GM21576 (cell line): ENCODE results near the gene FASLG.
"Not testable (repeated sequence)": the region's sequence is repeated elsewhere in the genome, so short reads cannot be mapped to it uniquely, and the experiment has no call there.

ENCODE experiments used
- ATAC-seq: cut with Tn5 transposase; IDR thresholded peaks from one replicate; pipeline ENCODE4 v1.9.1; 2021; ENCODE audit warnings: mild to moderate bottlenecking, moderate library complexity; ENCODE audit not compliant: unreplicated experiment

Gene FASLG

GRCh38 chr1:172658871-172659453 lies at the start of gene FASLG:
Gene FASLG (plus strand): TSS chr1:172659103. CDS start chr1:172659202, 99 bp downstream.
- ATAC-seq: no peak

GRCh38 chr1:172609528-172609927 lies 49.4 kb upstream of the FASLG start:
- ATAC-seq: no peak

DNA sequence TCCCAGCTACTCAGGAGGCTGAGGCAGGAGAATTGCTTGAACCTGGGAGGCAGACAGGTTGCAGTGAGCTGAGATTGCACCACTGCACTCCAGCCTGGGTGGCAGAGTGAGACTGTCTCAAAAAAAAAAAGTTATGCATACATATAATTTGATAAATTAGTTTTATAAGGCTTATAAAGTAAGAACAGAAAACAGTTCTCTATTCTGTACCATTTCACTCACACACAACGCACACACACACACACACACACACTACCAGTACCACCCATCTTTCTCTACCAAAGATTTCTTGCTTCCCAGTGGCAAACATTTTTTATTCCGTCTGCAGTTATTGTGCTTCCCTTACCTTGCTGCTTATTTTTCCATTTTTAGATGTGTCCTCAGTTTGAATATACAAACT lies 46.4 kb upstream of the FASLG start:
- no peak for ATAC-seq

- no peak for ATAC-seq
Observed at GRCh38 chr1:172613294-172613693, 45.6 kb upstream of the FASLG start.

- ATAC-seq: no peak
Observed at GRCh38 chr1:172616195-172616594, 42.7 kb upstream of the FASLG start.

GRCh38 chr1:172616636-172617035 lies 42.3 kb upstream of the FASLG start:
- no peak for ATAC-seq

GRCh38 chr1:172620603-172621002 lies 38.3 kb upstream of the FASLG start:
- ATAC-seq: not testable (repeated sequence)

DNA sequence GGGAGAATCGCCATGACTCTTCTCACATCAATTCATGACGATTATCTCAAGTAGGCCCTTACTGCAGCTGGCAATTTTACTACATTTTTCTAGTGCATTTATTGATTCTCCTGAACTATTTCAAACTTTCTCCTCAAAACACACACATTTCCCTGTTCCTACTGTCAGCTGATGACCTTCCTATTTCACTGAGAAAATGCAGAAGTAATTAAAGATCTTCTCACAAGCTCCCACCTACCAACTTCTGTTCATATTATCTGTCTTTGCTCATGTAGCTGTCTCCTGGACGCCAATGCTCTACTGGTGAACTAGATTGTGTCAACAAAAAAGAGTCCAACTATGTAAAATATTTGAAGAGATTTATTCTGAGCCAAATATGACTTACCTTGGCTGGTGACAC lies 36.4 kb upstream of the FASLG start:
- no peak for ATAC-seq

DNA sequence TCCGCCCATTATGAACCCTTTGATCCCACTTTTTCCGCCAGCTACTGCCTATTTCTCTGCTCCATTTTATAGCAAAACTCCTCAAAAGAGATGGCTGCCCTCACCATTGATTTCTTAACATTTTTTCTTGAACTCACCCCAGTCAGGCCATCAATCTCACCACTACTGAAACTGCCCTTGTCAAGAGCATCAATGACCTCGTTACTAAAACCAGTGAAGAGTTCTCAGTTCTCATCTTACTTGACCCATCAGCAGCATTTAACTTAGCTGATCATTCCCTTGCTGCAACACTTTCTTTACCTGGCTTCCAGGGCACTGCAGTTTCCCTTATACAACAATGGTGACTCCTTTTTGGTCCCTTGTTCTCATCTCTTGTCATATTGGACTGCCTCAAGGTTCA lies 35.2 kb upstream of the FASLG start:
- no peak for ATAC-seq

GRCh38 chr1:172626845-172627244 lies 32.1 kb upstream of the FASLG start:
- ATAC-seq: no peak

GRCh38 chr1:172627702-172628101 lies 31.2 kb upstream of the FASLG start:
- ATAC-seq: no peak

DNA sequence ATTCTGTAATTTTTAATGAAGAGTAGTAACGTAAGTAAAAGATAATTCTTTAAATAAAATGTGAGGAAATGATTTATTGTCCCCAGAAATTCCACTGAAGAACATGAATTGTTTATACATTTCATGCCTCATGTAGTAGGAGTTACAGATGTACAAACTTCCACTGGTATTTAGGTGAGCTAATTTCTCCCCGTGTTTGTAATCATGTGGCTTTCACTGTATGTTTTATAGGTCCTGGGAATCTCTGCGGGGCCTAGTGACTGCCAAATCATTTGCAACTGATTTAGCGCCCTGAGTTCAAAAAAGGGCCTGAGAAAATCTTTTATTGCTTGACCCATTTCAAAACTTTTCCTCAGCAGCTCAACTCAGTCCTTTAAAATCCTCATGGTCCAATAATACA lies 30.5 kb upstream of the FASLG start:
- no peak for ATAC-seq

- ATAC-seq: no peak
Observed at GRCh38 chr1:172629170-172629569, 29.7 kb upstream of the FASLG start.

GRCh38 chr1:172629638-172630037 lies 29.3 kb upstream of the FASLG start:
- no peak for ATAC-seq

GRCh38 chr1:172630056-172630818 lies 28.7 kb upstream of the FASLG start:
- no peak for ATAC-seq

- ATAC-seq: no peak
Observed at GRCh38 chr1:172630868-172631267, 28.0 kb upstream of the FASLG start.

DNA sequence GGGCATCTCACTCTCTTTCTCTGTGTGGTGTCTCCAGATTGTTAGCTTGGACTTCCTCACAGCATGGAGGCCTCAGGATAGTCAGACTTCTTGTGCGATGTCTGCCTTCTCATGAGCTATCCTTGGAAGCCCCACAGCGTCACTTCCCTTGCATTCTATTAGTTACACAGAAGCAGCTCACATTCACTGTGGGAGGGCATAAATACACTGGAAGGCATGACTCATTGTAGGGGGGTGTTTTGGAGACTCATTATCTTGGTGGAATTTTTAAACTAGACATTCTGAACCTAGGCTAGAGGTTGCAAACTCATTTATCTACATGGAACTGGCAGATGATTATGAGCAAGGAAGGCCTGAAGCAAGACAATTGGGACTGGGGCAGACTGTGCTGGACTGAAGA lies 21.4 kb upstream of the FASLG start:
- ATAC-seq: no peak

- no peak for ATAC-seq
Observed at GRCh38 chr1:172638249-172638648, 20.7 kb upstream of the FASLG start.

DNA sequence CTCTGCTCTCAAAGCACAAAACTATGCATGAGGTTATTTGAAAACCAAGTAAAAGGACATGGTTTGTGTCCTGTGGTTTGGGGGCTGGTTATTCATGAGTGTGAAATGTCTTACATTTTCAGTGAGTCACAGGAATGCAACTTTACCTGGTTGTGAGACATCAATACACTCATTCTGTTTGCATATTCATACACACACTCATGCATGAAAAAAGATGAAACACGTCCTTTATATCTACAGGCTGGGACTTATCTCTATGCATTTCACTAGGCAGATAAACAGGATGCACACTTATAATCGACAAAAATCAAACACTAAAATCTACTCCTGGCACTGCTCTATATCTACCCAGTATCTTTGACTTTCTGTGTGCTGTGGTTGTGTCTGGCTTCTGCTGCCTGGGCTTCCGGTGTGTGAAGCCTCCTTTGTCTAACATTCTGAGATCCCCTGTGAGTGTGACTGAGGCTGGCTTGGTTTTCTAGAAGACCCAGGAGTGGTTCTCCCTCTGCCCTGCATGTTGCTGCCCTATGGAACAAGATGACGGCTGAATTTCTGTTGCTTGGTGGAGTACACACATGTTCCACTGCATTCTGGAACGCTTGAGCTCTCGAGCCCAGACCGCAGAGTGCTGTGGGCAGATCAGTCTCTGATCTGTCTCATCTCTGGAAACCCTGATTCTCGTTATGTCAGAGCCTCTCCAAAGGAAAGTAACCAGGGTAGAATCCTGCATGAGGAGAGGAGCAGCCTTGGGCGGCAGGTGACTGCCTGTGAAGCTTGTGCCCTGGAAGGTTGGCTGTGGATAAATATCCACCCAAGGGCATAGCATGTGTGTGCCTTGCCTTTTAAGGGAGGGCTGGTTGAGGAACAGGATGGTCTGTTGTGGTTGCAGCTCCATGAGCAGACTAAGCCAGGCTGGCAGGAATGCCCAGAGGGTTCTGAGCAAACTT lies 19.7 kb upstream of the FASLG start:
- ATAC-seq: peak; percentile 69

- ATAC-seq: no peak
Observed at GRCh38 chr1:172640111-172640510, 18.8 kb upstream of the FASLG start.

DNA sequence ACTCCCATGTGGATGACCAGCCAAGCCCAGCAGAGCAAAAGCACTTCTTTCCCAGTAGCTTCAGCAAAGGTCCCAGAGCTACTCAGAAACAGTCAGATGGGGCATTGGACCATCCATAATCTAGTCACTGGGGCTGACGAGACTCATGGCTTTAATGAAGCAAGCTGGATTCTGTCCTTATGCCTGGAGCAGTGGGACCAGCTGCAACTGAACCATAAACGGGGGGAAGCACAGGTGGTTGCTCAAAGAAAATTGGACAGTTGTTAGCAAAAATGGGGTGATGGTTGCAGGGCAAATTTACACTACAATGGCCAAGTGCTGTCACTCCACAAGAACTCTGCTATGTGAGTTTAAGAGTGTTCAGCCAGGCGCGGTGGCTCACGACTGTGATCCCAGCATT lies 17.4 kb upstream of the FASLG start:
- no peak for ATAC-seq

DNA sequence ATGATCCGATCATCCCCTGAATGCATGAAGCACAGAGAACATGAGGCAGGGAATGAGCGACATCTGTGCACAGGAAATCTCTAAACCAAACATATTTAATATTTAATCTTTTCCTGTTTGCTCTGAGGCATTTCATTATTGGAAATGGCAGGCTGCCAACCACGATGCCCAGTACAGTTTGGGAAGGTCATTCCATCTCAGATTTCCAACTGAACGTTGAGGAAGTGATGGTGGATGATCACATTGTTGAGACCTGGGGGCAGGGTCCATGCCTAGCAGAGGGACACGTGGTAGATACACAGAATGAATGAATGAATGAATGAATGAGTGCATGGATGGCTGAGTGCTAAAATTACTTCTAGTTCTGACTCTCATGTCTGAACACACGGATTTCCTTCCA lies 15.9 kb upstream of the FASLG start:
- ATAC-seq: no peak
